Stomach (tissue), 9 donors: ENCODE data around the gene HECA. TPM values are rescaled to one million over a fixed set of nuclear protein-coding genes. Genes with fewer than 3 reads are reported as not detected.
"Not testable (repeated sequence)": the region's sequence is repeated elsewhere in the genome, so short reads cannot be mapped to it uniquely, and the experiment has no call there.

ENCODE experiments used
- DNase-seq, 2 donors: peaks; one replicate each; pipeline versions ENCODE4 v3.0.0 to v3.0.0-alpha.2; 2013 to 2019
- H3K27ac ChIP-seq, 5 donors: fragments of 200-600 bp in 4 of 5; sonication (generic) in 4 of 5; one replicate each; pipeline ENCODE4 v1.5.1; 2013 to 2019; ENCODE audit warnings: mild to moderate bottlenecking in 1 of 5, moderate library complexity in 1 of 5
- H3K27me3 ChIP-seq, 3 donors: fragments of 200-600 bp; sonication (generic); one replicate each; pipeline ENCODE4 v1.5.1; 2017 to 2019; ENCODE audit warnings: mixed run types in 1 of 3
- H3K36me3 ChIP-seq, 4 donors: fragments of 200-600 bp; sonication (generic); 1 replicate in 3 of 4; 2 replicates in 1 of 4; pipeline ENCODE4 v1.5.1; 2016 to 2019
- H3K4me1 ChIP-seq, 4 donors: fragments of 200-600 bp; sonication (generic); one replicate each; pipeline ENCODE4 v1.5.1; 2016 to 2019
- H3K4me3 ChIP-seq, 4 donors: fragments of 200-600 bp; sonication (generic) in 3 of 4; one replicate each; pipeline ENCODE4 v1.5.1; 2016 to 2019; ENCODE audit warnings: mild to moderate bottlenecking in 1 of 4
- H3K9me3 ChIP-seq, 4 donors: fragments of 200-600 bp; sonication (generic); one replicate each; pipeline ENCODE4 v1.5.1; 2016 to 2019
- EP300 ChIP-seq: sonication (generic); formaldehyde crosslinking; IDR thresholded peaks from one replicate; pipeline ENCODE4 v1.6.1; 2017; ENCODE audit warnings: antibody characterized with exemption
- POLR2A ChIP-seq, 4 donors: fragments of 450-650 bp; IDR thresholded peaks; one replicate each; pipeline ENCODE4 v1.6.1; 2016; ENCODE audit warnings: antibody characterized with exemption in 4 of 4, control low read depth in 2 of 4, mild to moderate bottlenecking in 1 of 4, moderate library complexity in 1 of 4
- POLR2AphosphoS5 ChIP-seq, 3 donors: sonication (generic); formaldehyde crosslinking; IDR thresholded peaks; one replicate each; pipeline ENCODE4 v1.6.1; 2016; ENCODE audit warnings: antibody characterized with exemption in 3 of 3
- WGBS, 5 donors: extraction: QIAGEN DNeasy Blood & Tissue Kit in 3 of 5; methylation state at CpG; one replicate each; pipeline versions ENCODE4 v1.1.5 to v1.1.7; 2013 to 2018; 5-methylcytosine and 5-hydroxymethylcytosine counted together
- intact Hi-C: fragments of 100-400 bp; cut with DNase I; formaldehyde crosslinking; loops from one replicate; pipeline ENCODE4 v1.15.1; 2023; ENCODE audit warnings: low total_unique reads
- polyA plus RNA-seq, 3 donors: library from polyadenylated mRNA; stranded (reverse); fragments of 200-250 nt; gene quantifications; one replicate each; pipeline ENCODE4 v1.2.3, GENCODE V29; 2013
- total RNA-seq, 5 donors: library from RNA; depleted of rRNA; stranded (reverse); fragments of >200 nt; gene quantifications; one replicate each; pipeline versions ENCODE4 v1.1.0 to v1.2.3, GENCODE V29; 2014 to 2016
- TF ChIP-seq, protein P1 (sequence below), 7 experiments: fragments of 450-650 bp in 4 of 7; fragments of 200-600 bp in 3 of 7; sonication (generic) in 3 of 7; IDR thresholded peaks; one replicate each; pipeline ENCODE4 v1.5.1; 2016 to 2019; ENCODE audit warnings: antibody characterized with exemption in 7 of 7, control low read depth in 2 of 7, mild to moderate bottlenecking in 1 of 7
- donor health status: healthy with polysubstance abuse.
- donor health status: Bipolar disorder and iron deficiency.
- donor health status: healthy.

The HECA gene
- total and polyA plus RNA-seq, 8 donors = 7.6 to 52.1 (median 31.0) TPM

DNA sequence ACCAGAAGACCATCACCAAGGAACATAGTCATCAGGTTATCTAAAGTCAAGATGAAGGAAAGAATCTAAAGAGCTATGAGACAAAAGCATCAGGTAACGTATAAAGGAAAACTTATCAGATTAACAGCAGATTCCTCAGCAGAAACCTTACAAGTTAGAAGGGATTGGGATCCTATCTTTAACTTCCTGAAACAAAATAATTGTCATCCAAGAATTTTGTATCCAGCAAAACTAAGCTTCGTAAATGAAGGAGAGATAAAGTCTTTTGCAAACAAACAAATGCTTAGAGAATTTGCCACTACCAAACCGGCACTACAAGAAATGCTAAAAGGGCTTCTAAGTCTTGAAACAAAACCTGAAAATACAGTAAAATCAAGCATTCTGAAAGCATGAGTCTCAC, 71.0 kb downstream of the HECA start:
- TF ChIP-seq POLR2AphosphoS5 (IDR thresholded peaks at IDR 0.05) = no peak
- no peak for TF ChIP-seq EP300
- TF ChIP-seq, protein P1, sequence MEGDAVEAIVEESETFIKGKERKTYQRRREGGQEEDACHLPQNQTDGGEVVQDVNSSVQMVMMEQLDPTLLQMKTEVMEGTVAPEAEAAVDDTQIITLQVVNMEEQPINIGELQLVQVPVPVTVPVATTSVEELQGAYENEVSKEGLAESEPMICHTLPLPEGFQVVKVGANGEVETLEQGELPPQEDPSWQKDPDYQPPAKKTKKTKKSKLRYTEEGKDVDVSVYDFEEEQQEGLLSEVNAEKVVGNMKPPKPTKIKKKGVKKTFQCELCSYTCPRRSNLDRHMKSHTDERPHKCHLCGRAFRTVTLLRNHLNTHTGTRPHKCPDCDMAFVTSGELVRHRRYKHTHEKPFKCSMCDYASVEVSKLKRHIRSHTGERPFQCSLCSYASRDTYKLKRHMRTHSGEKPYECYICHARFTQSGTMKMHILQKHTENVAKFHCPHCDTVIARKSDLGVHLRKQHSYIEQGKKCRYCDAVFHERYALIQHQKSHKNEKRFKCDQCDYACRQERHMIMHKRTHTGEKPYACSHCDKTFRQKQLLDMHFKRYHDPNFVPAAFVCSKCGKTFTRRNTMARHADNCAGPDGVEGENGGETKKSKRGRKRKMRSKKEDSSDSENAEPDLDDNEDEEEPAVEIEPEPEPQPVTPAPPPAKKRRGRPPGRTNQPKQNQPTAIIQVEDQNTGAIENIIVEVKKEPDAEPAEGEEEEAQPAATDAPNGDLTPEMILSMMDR (IDR thresholded peaks at IDR 0.05) = no peak
- TF ChIP-seq POLR2A (IDR thresholded peaks at IDR 0.05) = no peak
- H3K9me3 ChIP-seq = peaks cover 13 to 38% (median 26%) of the 10 kb centered on the region in 4 donors
- DNase-seq = no peak
- H3K4me1 ChIP-seq = no peaks in the 10 kb centered on the region
- H3K27ac ChIP-seq = no peak overlapping the region
- no peak overlapping the region for H3K4me3 ChIP-seq
- intact Hi-C loops = no loop called here
- H3K27me3 ChIP-seq = no peaks in the 10 kb centered on the region
- WGBS, 5 donors = 83 to 94% (median 89%) methylated on average over 3 of the region's 3 CpGs
- H3K36me3 ChIP-seq = no peaks in the 10 kb centered on the region

DNA sequence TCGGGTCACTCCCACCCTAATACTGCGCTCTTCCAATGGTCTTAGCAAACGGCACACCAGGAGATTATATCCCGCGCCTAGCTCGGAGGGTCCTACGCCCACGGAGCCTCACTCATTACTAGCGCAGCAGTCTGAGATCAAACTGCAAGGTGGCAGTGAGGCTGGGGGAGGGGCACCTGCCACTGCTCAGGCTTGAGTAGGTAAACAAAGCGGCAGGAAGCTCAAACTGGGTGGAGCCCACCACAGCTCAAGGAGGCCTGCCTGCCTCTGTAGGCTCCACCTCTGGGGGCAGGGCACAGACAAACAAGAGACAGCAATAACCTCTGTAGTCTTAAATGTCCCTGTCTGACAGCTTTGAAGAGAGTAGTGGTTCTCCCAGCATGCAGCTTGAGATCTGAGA, 75.9 kb downstream of the HECA start:
- H3K27me3 ChIP-seq, H3K27ac ChIP-seq, intact Hi-C loops, H3K36me3 ChIP-seq, H3K4me3 ChIP-seq, H3K4me1 ChIP-seq, DNase-seq: not testable (repeated sequence)
- H3K9me3 ChIP-seq = peaks cover 7 to 29% (median 22%) of the 10 kb centered on the region in 4 donors
- 76 to 100% (median 95%) methylated on average over 8 to 10 of the region's 10 CpGs for WGBS, 5 donors

DNA sequence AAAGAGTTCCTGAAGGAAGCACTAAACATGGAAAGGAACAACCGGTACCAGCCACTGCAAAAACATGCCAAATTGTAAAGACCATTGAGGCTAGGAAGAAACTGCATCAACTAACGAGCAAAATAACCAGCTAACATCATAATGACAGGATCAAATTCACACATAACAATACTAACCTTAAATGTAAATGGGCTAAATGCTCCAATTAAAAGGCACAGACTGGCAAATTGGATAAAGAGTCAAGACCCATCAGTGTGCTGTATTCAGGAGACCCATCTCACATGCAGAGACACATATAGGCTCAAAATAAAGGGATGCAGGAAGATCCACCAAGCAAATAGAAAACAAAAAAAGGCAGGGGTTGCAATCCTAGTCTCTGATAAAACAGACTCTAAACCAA, 77.6 kb downstream of the HECA start:
- H3K4me3 ChIP-seq, H3K36me3 ChIP-seq, H3K27ac ChIP-seq, H3K4me1 ChIP-seq, DNase-seq, intact Hi-C loops, H3K27me3 ChIP-seq: not testable (repeated sequence)
- WGBS, 5 donors = 100% methylated on average over 1 to 2 of the region's 2 CpGs; no CpG with 5 or more reads in 3 of the 5 donors
- peaks cover 0 to 16% (median 10%) of the 10 kb centered on the region in 4 donors for H3K9me3 ChIP-seq

DNA sequence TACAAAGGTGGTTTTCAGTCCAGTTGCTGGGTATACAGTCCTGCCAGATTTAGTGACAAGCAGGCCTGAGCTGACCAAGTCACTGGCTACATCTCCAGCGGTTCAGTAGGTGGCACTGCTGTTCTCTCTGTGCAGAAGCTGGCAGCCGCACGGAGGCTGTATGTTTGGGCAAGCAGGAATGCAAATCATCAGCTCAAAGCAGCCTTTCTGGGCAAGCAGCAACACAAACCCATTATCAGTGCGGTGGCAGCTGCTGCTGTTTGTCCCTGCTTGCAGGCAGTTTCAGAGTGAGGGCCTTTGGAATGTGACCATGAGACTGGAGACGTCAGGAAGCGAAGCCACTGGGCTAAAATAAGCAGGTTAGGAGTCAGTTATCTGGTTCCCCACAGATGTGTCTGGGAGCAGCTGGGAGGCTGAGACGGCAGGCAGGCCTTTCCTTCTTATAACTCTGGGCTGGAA, 84.4 kb downstream of the HECA start:
- no peak overlapping the region for H3K4me3 ChIP-seq
- H3K4me1 ChIP-seq = peaks cover 8 to 11% (median 9%) of the 10 kb centered on the region in 4 donors
- no peak for TF ChIP-seq EP300
- peak; percentile 35 to 76 (median 58) for TF ChIP-seq POLR2AphosphoS5 (IDR thresholded peaks at IDR 0.05)
- TF ChIP-seq POLR2A (IDR thresholded peaks at IDR 0.05) = no peak
- TF ChIP-seq, protein P1 (IDR thresholded peaks at IDR 0.05) = peak in 5 of 7 experiments; percentile 46 to 88 (median 79)
- DNase-seq = peak; percentile 91 to 95
- 4 to 12% (median 7%) methylated on average over 4 to 7 of the region's 7 CpGs for WGBS, 5 donors
- intact Hi-C loops = no loop called here
- H3K36me3 ChIP-seq = no peaks in the 10 kb centered on the region
- no peaks in the 10 kb centered on the region for H3K9me3 ChIP-seq
- peak overlapping the region; percentile 26 to 74 (median 60) for H3K27ac ChIP-seq
- H3K27me3 ChIP-seq = no peaks in the 10 kb centered on the region

- H3K4me3 ChIP-seq = no peak overlapping the region
- no peaks in the 10 kb centered on the region for H3K36me3 ChIP-seq
- H3K9me3 ChIP-seq = no peaks in the 10 kb centered on the region
- H3K27ac ChIP-seq = peak overlapping the region in 4 of 5 donors; percentile 54 to 74 (median 63)
- TF ChIP-seq POLR2A (IDR thresholded peaks at IDR 0.05) (no peak), POLR2AphosphoS5 (IDR thresholded peaks at IDR 0.05) (no peak), EP300 (no peak)
- TF ChIP-seq, protein P1 (IDR thresholded peaks at IDR 0.05) = no peak
- H3K27me3 ChIP-seq = no peaks in the 10 kb centered on the region
- intact Hi-C loops = no loop called here
- peaks cover 8 to 11% (median 9%) of the 10 kb centered on the region in 4 donors for H3K4me1 ChIP-seq
- 89 to 95% (median 93%) methylated on average over 2 of the region's 2 CpGs for WGBS, 5 donors
- DNase-seq = no peak
Measured at GRCh38 chr6:139219746-139220145, 84.9 kb downstream of the HECA start.

DNA sequence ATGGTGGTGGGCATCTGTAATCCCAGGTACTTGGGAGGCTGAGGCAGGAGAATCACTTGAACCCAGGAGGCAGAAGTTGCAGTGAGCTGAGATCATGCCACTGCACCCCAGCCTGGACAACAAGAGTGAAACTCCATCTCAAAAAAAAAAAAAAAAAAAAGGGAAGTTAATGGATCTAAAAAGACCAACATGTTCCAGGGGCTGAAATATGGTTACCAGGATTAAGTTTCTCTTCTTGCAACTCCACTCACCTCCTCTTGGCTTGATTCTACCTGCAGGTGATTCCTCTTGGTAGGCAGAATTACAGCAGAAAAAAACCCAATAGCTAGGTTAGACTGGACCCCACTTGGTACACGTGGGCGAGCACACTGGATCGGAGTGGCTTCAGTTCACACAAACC, 93.5 kb downstream of the HECA start:
- H3K36me3 ChIP-seq, H3K27ac ChIP-seq, H3K4me3 ChIP-seq, DNase-seq, H3K27me3 ChIP-seq, intact Hi-C loops, H3K9me3 ChIP-seq: not testable (repeated sequence)
- WGBS, 5 donors = 95 to 98% (median 97%) methylated on average over 3 of the region's 3 CpGs
- peaks cover 0 to 13% (median 7%) of the 10 kb centered on the region in 4 donors for H3K4me1 ChIP-seq
